RPMI7951 (cell line): ENCODE results near the gene WBP2. TPM values are rescaled to one million over a fixed set of nuclear protein-coding genes. Genes with fewer than 3 reads are reported as not detected.
"Not testable (repeated sequence)": the region's sequence is repeated elsewhere in the genome, so short reads cannot be mapped to it uniquely, and the experiment has no call there.

ENCODE experiments used
- DNase-seq: peaks from one replicate; pipeline ENCODE4 v3.0.0-alpha.2; 2012; ENCODE audit warnings: low read depth
- total RNA-seq: library from RNA; depleted of rRNA; stranded (reverse); fragments of >200 nt; shearing (Covaris generic); gene quantifications from 2 replicates; pipeline ENCODE4 v1.2.3, GENCODE V29; 2014

Gene WBP2
- total RNA-seq, 1 experiment from 2014 or later, result 24.9 TPM

GRCh38 chr17:75889454-75889853 lies 34.3 kb upstream of the WBP2 start:
- DNase-seq, result no peak

DNA sequence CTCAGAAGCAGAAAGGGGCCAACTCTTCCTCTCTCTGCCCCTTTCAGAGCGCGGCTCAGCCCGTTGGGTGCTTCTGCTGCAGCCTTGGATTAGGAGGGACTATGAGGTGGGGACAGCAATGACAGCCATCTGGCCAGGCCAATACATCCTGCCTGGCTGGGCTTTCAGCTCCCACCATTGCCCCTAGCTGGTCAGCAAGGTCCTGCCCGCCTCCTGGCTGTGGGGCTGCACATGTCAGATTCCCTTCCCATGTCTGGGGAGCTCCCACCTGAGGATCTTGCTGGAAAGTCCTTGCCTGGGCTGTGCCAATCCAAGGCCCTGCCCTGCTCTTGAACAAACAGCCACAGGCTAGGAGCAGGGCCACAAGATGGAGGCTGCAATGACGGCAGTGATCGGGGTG lies 33.3 kb upstream of the WBP2 start:
- no peak for DNase-seq

- DNase-seq, result not testable (repeated sequence)
These were observed 30.7 kb upstream of the WBP2 start for GRCh38 chr17:75885860-75886259.

DNA sequence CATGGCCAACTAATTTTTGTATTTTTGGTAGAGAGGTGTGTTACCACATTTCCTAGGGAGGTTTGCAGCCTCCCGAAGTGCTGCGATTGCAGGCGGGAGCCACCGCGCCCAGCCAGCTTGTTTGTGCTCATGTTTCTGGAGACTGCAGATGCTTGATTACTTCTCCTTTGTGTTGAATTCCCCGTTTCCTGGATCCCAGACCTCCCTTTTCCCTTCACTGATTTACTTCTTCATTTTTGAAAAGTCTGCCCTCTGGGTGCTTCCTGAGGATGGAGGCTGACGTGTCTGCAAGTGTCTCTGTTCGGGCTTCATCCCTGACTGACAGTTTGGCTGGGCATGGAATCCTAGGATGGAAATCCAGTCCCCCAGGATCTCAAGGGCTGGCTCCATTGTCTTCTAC lies 30.3 kb upstream of the WBP2 start:
- DNase-seq, result no peak

- DNase-seq, result no peak
These were observed 26.7 kb upstream of the WBP2 start for GRCh38 chr17:75881678-75882454.

GRCh38 chr17:75880266-75880665 lies 25.1 kb upstream of the WBP2 start:
- DNase-seq, result no peak

GRCh38 chr17:75878174-75878998 lies 23.3 kb upstream of the WBP2 start, which contains the start of gene TRIM47:
TRIM47 (minus strand) TSS chr17:75878581; CDS start chr17:75878548, 33 bp downstream.
- DNase-seq, result peak; percentile 66

DNA sequence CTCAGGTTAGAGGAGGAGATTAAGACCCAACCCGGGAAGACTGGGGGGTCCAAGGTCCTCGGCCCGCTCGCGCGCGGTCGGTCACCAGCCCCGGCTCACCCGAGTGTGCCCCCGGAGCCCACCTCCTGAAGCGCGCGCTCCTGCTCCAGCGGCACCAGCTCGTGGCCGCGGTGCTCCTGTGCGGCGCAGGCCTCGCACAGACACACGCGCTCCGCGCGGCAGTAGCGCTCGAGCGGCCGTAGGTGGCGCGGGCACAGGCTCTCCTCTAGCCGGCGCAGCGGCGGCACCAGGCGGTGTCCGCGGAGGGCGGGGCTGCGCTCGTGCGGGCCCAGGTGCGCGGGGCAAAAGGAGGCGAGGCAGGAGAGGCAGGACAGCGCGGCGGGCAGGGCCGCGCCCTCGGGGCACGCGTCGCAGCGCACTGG lies 22.6 kb upstream of the WBP2 start:
- DNase-seq, result peak; percentile 68

- peak; percentile 95 for DNase-seq
These were observed 22.0 kb upstream of the WBP2 start for GRCh38 chr17:75876938-75877751.

DNA sequence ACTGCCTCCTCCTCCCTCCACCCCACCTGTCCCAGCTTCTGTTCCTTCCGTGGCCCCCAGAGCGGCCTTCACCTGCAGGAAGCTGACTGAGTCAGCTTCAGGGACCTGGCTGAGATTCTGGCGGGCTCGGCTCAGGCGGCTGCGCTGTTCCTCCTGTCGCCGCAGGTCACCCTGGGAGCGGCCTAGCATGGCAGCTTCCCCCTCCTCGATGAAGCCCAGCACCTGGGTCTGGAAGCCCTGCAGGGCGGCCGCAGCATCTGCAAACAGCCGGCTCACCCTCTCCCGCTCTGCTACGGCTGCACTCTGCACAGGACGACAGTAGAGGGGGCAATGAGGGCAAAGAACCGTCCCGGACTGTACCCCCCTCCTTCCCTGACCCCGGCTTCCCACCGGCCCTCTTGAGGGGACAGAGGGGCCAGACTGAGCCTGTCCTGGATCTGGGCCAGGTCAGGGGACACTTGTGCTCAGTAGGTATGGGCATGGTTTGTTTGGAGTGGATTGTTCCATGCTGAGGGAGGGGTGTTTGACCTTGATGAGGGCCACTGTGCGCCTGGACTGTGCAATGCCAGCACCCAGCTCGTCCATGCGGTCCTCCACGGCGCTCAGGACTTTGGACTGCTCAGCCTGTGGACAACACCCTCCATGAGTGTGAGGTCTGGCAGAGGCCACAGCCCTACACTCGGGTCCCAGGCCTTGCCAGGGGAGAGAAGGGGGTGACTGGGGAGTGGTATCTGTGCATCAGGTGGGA lies 21.2 kb upstream of the WBP2 start:
- no peak for DNase-seq

DNA sequence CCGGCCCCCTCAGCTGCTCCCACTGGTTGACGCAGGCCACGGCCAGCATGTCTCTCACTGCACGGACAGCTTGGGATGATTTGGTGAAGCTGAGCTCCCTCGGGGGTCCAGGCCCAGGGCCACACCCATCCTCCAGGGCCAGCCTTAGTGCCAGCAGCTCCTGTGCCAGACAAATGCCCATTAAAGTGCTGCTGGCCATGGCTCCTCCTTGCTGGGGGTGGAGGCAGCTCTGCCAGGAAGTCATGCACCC lies 20.7 kb upstream of the WBP2 start:
- DNase-seq, result no peak

- DNase-seq, result no peak
These were observed 20.2 kb upstream of the WBP2 start for GRCh38 chr17:75875182-75875939.

GRCh38 chr17:75874323-75875181 lies 19.4 kb upstream of the WBP2 start:
- DNase-seq, result no peak

- DNase-seq, result no peak
These were observed 18.6 kb upstream of the WBP2 start for GRCh38 chr17:75873587-75874322.

- peak; percentile 85 for DNase-seq
These were observed 17.6 kb upstream of the WBP2 start for GRCh38 chr17:75872434-75873351.

- DNase-seq, result not testable (repeated sequence)
These were observed 15.1 kb upstream of the WBP2 start for GRCh38 chr17:75870228-75870627.

- DNase-seq, result peak; percentile 44
These were observed 14.4 kb upstream of the WBP2 start for GRCh38 chr17:75869282-75870141.
